ENCODE data around the gene TMCC3.
"Not testable (repeated sequence)": the region's sequence is repeated elsewhere in the genome, so short reads cannot be mapped to it uniquely, and the experiment has no call there.

GRCh38 chr12:94606810-94607209 is 43.5 kb downstream of the TMCC3 start:
- not testable (repeated sequence) for TF ChIP-seq CTCF (tag by site-specific recombination; IDR thresholded peaks at IDR 0.05); SP2 (tag by site-specific recombination; IDR thresholded peaks at IDR 0.05); ZFP37 (tag by site-specific recombination; IDR thresholded peaks at IDR 0.05); ZNF785 (tag by site-specific recombination; IDR thresholded peaks at IDR 0.05); ATF2 (tag by site-specific recombination; IDR thresholded peaks at IDR 0.05; ENCODE audit: low read depth)
